ENCODE results near the gene ARFIP2. TPM values are rescaled to one million over a fixed set of nuclear protein-coding genes. Genes with fewer than 3 reads are reported as not detected.

ARFIP2 gene
- total RNA-seq, 1 experiment from 2014 or later: 100 TPM

DNA sequence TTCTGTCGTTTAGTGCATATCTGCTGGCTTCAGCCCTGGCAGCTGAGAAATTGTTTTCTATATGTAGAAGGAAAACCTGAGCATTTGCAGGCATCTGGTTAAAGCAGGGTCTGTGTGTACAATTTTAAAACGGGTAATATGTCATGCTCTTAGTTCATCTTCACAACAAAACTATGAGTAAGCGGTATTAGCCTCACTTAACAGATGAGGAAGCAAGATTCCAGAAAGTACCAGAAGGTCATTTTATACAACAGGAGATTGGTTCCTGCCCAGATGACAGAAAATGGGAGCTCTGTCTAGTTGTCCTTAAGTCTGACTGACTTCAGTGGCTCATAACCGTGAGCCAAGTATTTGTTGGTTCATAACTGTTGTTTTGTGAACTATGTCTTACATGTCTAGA, 1.3 kb upstream of the ARFIP2 start:
- H3K27me3 ChIP-seq (replicated peaks; ENCODE audit: control insufficient read depth, insufficient read depth, low read length): no peaks in the 10 kb centered on the region
- intact Hi-C loops (cut with micrococcal nuclease; ENCODE audit: unreplicated experiment): loop anchor here (5.0 kb wide), 1 partner anchor 250 kb away; the partner anchor contains the start of gene FHIP1B
- ChIA-PET POLR2A (interaction anchor here (0.9 kb wide), 1 partner anchor 92 kb away, joined by 3 read pairs; the partner anchor contains the start of gene SMPD1), CTCF (interaction anchor here (1.6 to 1.7 kb wide), 2 partner anchors 39 to 103 kb away, joined by 5 to 15 read pairs; no protein-coding TSS in a partner anchor)
- BruUV-seq (replicated peaks): no TSS peak
- H3K36me3 ChIP-seq (ENCODE audit: control insufficient read depth, insufficient read depth, low read length): peaks cover 7% of the 10 kb centered on the region; the same call in 1 of the 2 replicates
- no peaks in the 10 kb centered on the region for H3K9me3 ChIP-seq
- Mint-ChIP-seq H3K27me3 (ENCODE audit: insufficient read depth, unreplicated experiment) (no peaks in the 10 kb centered on the region), H3K9me3 (ENCODE audit: unreplicated experiment) (no peaks in the 10 kb centered on the region), H3K36me3 (ENCODE audit: insufficient read depth, unreplicated experiment) (peaks cover 62% of the 10 kb centered on the region), H3K4me1 (ENCODE audit: low read depth, unreplicated experiment) (peaks cover 12% of the 10 kb centered on the region), H3K4me3 (ENCODE audit: unreplicated experiment) (peak overlapping the region; percentile 97), H3K27ac (ENCODE audit: unreplicated experiment) (peak overlapping the region; percentile 53)
- H3K4me1 ChIP-seq: peaks cover 51% of the 10 kb centered on the region
- no peak for DNase-seq
- peak overlapping the region; percentile 88 for H3K4me3 ChIP-seq (ENCODE audit: low read depth, low read length)
- no peak for TF ChIP-seq CTCF (IDR thresholded peaks at IDR 0.05; ENCODE audit: insufficient read depth in 1 of 2, low read depth in 1 of 2, low read length in 1 of 2, severe bottlenecking in 1 of 2, unreplicated experiment in 1 of 2)

GRCh38 chr11:6481924-6482275, 769 bp upstream of the ARFIP2 start:
- Mint-ChIP-seq H3K9me3 (ENCODE audit: unreplicated experiment) (no peaks in the 10 kb centered on the region), H3K4me1 (ENCODE audit: low read depth, unreplicated experiment) (peaks cover 17% of the 10 kb centered on the region), H3K27me3 (ENCODE audit: insufficient read depth, unreplicated experiment) (no peaks in the 10 kb centered on the region), H3K4me3 (ENCODE audit: unreplicated experiment) (peak overlapping the region; percentile 97), H3K27ac (ENCODE audit: unreplicated experiment) (peak overlapping the region; percentile 99), H3K36me3 (ENCODE audit: insufficient read depth, unreplicated experiment) (peaks cover 67% of the 10 kb centered on the region)
- Histone ChIP-seq H3K27me3 (replicated peaks; ENCODE audit: control insufficient read depth, insufficient read depth, low read length) (no peaks in the 10 kb centered on the region), H3K4me1 (peaks cover 46% of the 10 kb centered on the region), H3K36me3 (ENCODE audit: control insufficient read depth, insufficient read depth, low read length) (peaks cover 8% of the 10 kb centered on the region; the same call in 1 of the 2 replicates), H3K9me3 (no peaks in the 10 kb centered on the region), H3K4me3 (ENCODE audit: low read depth, low read length) (peak overlapping the region; percentile 88)
- DNase-seq: no peak
- CTCF ChIA-PET: interaction anchor here (0.8 to 1.7 kb wide), 7 partner anchors 8 to 201 kb away, joined by 3 to 15 read pairs (median 4); partner anchors contain the start of genes HPX and MRPL17
- TF ChIP-seq CTCF (IDR thresholded peaks at IDR 0.05; ENCODE audit: insufficient read depth in 1 of 2, low read depth in 1 of 2, low read length in 1 of 2, severe bottlenecking in 1 of 2, unreplicated experiment in 1 of 2): no peak
- BruUV-seq (replicated peaks): TSS peak; percentile 36
- POLR2A ChIA-PET: interaction anchor here (0.7 to 1.8 kb wide), 16 partner anchors 9 to 201 kb away, joined by 3 to 17 read pairs (median 6); partner anchors contain the start of genes HPX, ILK, MRPL17 and RRP8
- intact Hi-C loops (cut with micrococcal nuclease; ENCODE audit: unreplicated experiment): loop anchor here (1.0 to 5.0 kb wide), 3 partner anchors 9 to 250 kb away; partner anchors contain the start of genes FHIP1B and TRIM3

- no peaks in the 10 kb centered on the region for H3K9me3 ChIP-seq
- peak overlapping the region; percentile 99 for H3K27ac Mint-ChIP-seq (ENCODE audit: unreplicated experiment)
- BruUV-seq (replicated peaks): TSS peak; percentile 49
- H3K4me1 Mint-ChIP-seq (ENCODE audit: low read depth, unreplicated experiment): peaks cover 32% of the 10 kb centered on the region
- no peaks in the 10 kb centered on the region for H3K27me3 Mint-ChIP-seq (ENCODE audit: insufficient read depth, unreplicated experiment)
- intact Hi-C loops (cut with micrococcal nuclease; ENCODE audit: unreplicated experiment): loop anchor here (5.0 kb wide), 1 partner anchor 248 kb away; the partner anchor contains the start of gene FHIP1B
- TF ChIP-seq CTCF (IDR thresholded peaks at IDR 0.05; ENCODE audit: insufficient read depth in 1 of 2, low read depth in 1 of 2, low read length in 1 of 2, severe bottlenecking in 1 of 2, unreplicated experiment in 1 of 2): no peak
- DNase-seq: no peak
- peak overlapping the region; percentile 97 for H3K4me3 Mint-ChIP-seq (ENCODE audit: unreplicated experiment)
- ChIA-PET POLR2A (interaction anchor here (1.0 to 1.8 kb wide), 2 partner anchors 90 to 131 kb away, joined by 6 to 17 read pairs; partner anchors contain the start of genes SMPD1 and TAF10), CTCF (interaction anchor here (1.0 kb wide), 1 partner anchor 91 kb away, joined by 4 read pairs; no protein-coding TSS in a partner anchor)
- peak overlapping the region; percentile 88 for H3K4me3 ChIP-seq (ENCODE audit: low read depth, low read length)
- peaks cover 42% of the 10 kb centered on the region for H3K4me1 ChIP-seq
- H3K36me3 ChIP-seq (ENCODE audit: control insufficient read depth, insufficient read depth, low read length): peaks cover 10% of the 10 kb centered on the region; the same call in 1 of the 2 replicates
- no peaks in the 10 kb centered on the region for H3K9me3 Mint-ChIP-seq (ENCODE audit: unreplicated experiment)
- H3K36me3 Mint-ChIP-seq (ENCODE audit: insufficient read depth, unreplicated experiment): peaks cover 82% of the 10 kb centered on the region
- H3K27me3 ChIP-seq (replicated peaks; ENCODE audit: control insufficient read depth, insufficient read depth, low read length): no peaks in the 10 kb centered on the region
Measured at GRCh38 chr11:6480299-6480914, 724 bp downstream of the ARFIP2 start.

Measured in Caco-2 (cell line).